MCF 10A (cell line): ENCODE results near the gene BACH1. TPM values are rescaled to one million over a fixed set of nuclear protein-coding genes. Genes with fewer than 3 reads are reported as not detected.

ENCODE experiments used
- BruUV-seq: library from RNA; stranded (reverse); fragments of 400-500 nt; replicated peaks from 2 replicates; lab custom pipeline; 2021; lab: Mats Ljungman, UMichigan
- CTCF ChIA-PET: fragments of 300-600 bp; sonication (Branson Sonifier 250); formaldehyde crosslinking; extraction: SDS; loops from one replicate; lab custom pipeline; 2021; ENCODE audit warnings: antibody characterized with exemption, inconsistent platforms; lab: Yijun Ruan, JAX
- POLR2A ChIA-PET: fragments of 300-600, 350-650 bp; sonication (Branson Sonifier 250); formaldehyde crosslinking; extraction: SDS; loops from one replicate; lab custom pipeline; 2020; ENCODE audit warnings: antibody characterized with exemption, inconsistent platforms; lab: Yijun Ruan, JAX
- DNase-seq: peaks from one replicate; pipeline ENCODE4 v3.0.0-alpha.2; 2018; ENCODE audit not compliant: unreplicated experiment
- H3K27ac Mint-ChIP-seq: one replicate; pipeline ENCODE4 v1.8.0; 2022; ENCODE audit warnings: mild to moderate bottlenecking, low read depth, mixed read lengths; ENCODE audit not compliant: unreplicated experiment
- H3K27me3 Mint-ChIP-seq: one replicate; pipeline ENCODE4 v1.8.0; 2022; ENCODE audit warnings: mixed read lengths; ENCODE audit not compliant: insufficient read depth, unreplicated experiment
- H3K36me3 Mint-ChIP-seq: one replicate; pipeline ENCODE4 v1.8.0; 2022; ENCODE audit warnings: mild to moderate bottlenecking, moderate library complexity, mixed read lengths; ENCODE audit not compliant: insufficient read depth, unreplicated experiment
- H3K4me1 Mint-ChIP-seq: one replicate; pipeline ENCODE4 v1.8.0; 2022; ENCODE audit warnings: mixed read lengths; ENCODE audit not compliant: insufficient read depth, unreplicated experiment
- H3K4me3 Mint-ChIP-seq: one replicate; pipeline ENCODE4 v1.8.0; 2022; ENCODE audit warnings: mild to moderate bottlenecking, moderate library complexity, mixed read lengths; ENCODE audit not compliant: unreplicated experiment
- H3K9me3 Mint-ChIP-seq: one replicate; pipeline ENCODE4 v1.8.0; 2022; ENCODE audit warnings: mixed read lengths; ENCODE audit not compliant: unreplicated experiment
- CTCF ChIP-seq: fragments of 200-600 bp; IDR thresholded peaks from one replicate; pipeline ENCODE4 v1.8.0; 2022; ENCODE audit warnings: antibody characterized with exemption, mild to moderate bottlenecking; ENCODE audit not compliant: unreplicated experiment
- intact Hi-C: fragments of 100-400 bp; cut with micrococcal nuclease; formaldehyde crosslinking; loops from 2 replicates; pipeline ENCODE4 v1.14.1; 2022
- total RNA-seq: library from RNA; stranded (reverse); gene quantifications from 2 replicates; pipeline ENCODE4 v1.2.3, GENCODE V29; 2022

BACH1 gene
- total RNA-seq, 1 experiment from 2014 or later, result 69.3 TPM

GRCh38 chr21:29313662-29314408 is 15.1 kb downstream of the BACH1 start:
- BruUV-seq, result no TSS peak
- no peak for DNase-seq
- Mint-ChIP-seq H3K4me1 (peaks cover 52% of the 10 kb centered on the region), H3K4me3 (no peak overlapping the region), H3K9me3 (peaks cover 8% of the 10 kb centered on the region), H3K27ac (no peak overlapping the region), H3K27me3 (no peaks in the 10 kb centered on the region), H3K36me3 (peaks cover 8% of the 10 kb centered on the region)
- CTCF ChIA-PET, result interaction anchor here (0.6 to 1.6 kb wide), 6 partner anchors 10 to 150 kb away, joined by 3 to 4 read pairs (median 4); no protein-coding TSS in a partner anchor
- TF ChIP-seq CTCF, result no peak
- intact Hi-C loops, result no loop called here
- POLR2A ChIA-PET, result interaction anchor here (0.8 to 9.0 kb wide), 14 partner anchors 10 to 240 kb away, joined by 3 to 108 read pairs (median 4); partner anchors contain the start of genes BACH1 and CCT8

GRCh38 chr21:29315131-29315749 is 16.5 kb downstream of the BACH1 start:
- CTCF ChIA-PET, result interaction anchor here (0.8 to 1.5 kb wide), 2 partner anchors 12 to 151 kb away, joined by 4 read pairs; no protein-coding TSS in a partner anchor
- Mint-ChIP-seq H3K36me3 (peaks cover 7% of the 10 kb centered on the region), H3K27ac (no peak overlapping the region), H3K4me3 (peak overlapping the region; percentile 29), H3K27me3 (no peaks in the 10 kb centered on the region), H3K9me3 (peaks cover 7% of the 10 kb centered on the region), H3K4me1 (peaks cover 52% of the 10 kb centered on the region)
- BruUV-seq, result no TSS peak
- DNase-seq, result no peak
- POLR2A ChIA-PET, result interaction anchor here (0.9 to 9.0 kb wide), 7 partner anchors 8 to 241 kb away, joined by 3 to 108 read pairs (median 11); partner anchors contain the start of genes BACH1 and CCT8
- intact Hi-C loops, result no loop called here
- TF ChIP-seq CTCF, result no peak

- Mint-ChIP-seq H3K36me3 (peaks cover 4% of the 10 kb centered on the region), H3K9me3 (no peaks in the 10 kb centered on the region), H3K27me3 (no peaks in the 10 kb centered on the region), H3K4me3 (no peak overlapping the region), H3K27ac (no peak overlapping the region), H3K4me1 (peaks cover 53% of the 10 kb centered on the region)
- ChIA-PET CTCF (interaction anchor here (1.2 kb wide), 1 partner anchor 20 kb away, joined by 5 read pairs; no protein-coding TSS in a partner anchor), POLR2A (interaction anchor here (0.7 to 9.0 kb wide), 6 partner anchors 15 to 186 kb away, joined by 3 to 108 read pairs (median 3); partner anchors contain the start of genes BACH1 and MAP3K7CL)
- no peak for TF ChIP-seq CTCF
- DNase-seq, result no peak
- intact Hi-C loops, result no loop called here
- BruUV-seq, result no TSS peak
Measured at GRCh38 chr21:29316029-29316742, 17.5 kb downstream of the BACH1 start.
